NCI-H510A treated with DMSO at 0.1 percent for 48 hours (cell line): Measurements from ENCODE around the gene MRPL14.

ENCODE experiments used
- DNase-seq: peaks from one replicate; lab custom pipeline; 2025; lab: John Stamatoyannopoulos, UW

MRPL14 gene

GRCh38 chr6:44078827-44079671, 48.2 kb downstream of the MRPL14 start:
- DNase-seq, result no peak

- DNase-seq, result no peak
Measured at GRCh38 chr6:44078219-44078826, 48.9 kb downstream of the MRPL14 start.

GRCh38 chr6:44077214-44077946, 49.9 kb downstream of the MRPL14 start:
- no peak for DNase-seq

GRCh38 chr6:44076356-44077213, 50.7 kb downstream of the MRPL14 start:
- DNase-seq, result no peak

- DNase-seq, result no peak
Measured at GRCh38 chr6:44075647-44076355, 51.5 kb downstream of the MRPL14 start.

GRCh38 chr6:44074813-44075646, 52.2 kb downstream of the MRPL14 start:
- no peak for DNase-seq

GRCh38 chr6:44074439-44074812, 52.8 kb downstream of the MRPL14 start:
- no peak for DNase-seq

- no peak for DNase-seq
Measured at GRCh38 chr6:44073612-44074438, 53.4 kb downstream of the MRPL14 start.

GRCh38 chr6:44072959-44073611, 54.2 kb downstream of the MRPL14 start:
- no peak for DNase-seq

GRCh38 chr6:44072452-44072958, 54.7 kb downstream of the MRPL14 start:
- no peak for DNase-seq

GRCh38 chr6:44071670-44072451, 55.4 kb downstream of the MRPL14 start:
- DNase-seq, result no peak

GRCh38 chr6:44068607-44069296, 58.5 kb downstream of the MRPL14 start:
- DNase-seq, result no peak

GRCh38 chr6:44067173-44068139, 59.8 kb downstream of the MRPL14 start:
- no peak for DNase-seq

- no peak for DNase-seq
Measured at GRCh38 chr6:44066394-44067172, 60.7 kb downstream of the MRPL14 start.

- no peak for DNase-seq
Measured at GRCh38 chr6:44065443-44066140, 61.7 kb downstream of the MRPL14 start.
